Osteoblast (primary cell): ENCODE data around the gene SENP3. TPM values are rescaled to one million over a fixed set of nuclear protein-coding genes. Genes with fewer than 3 reads are reported as not detected.
A peak's percentile ranks its signal among the peaks of the same experiment; 100 is the strongest.

Experiments
- DNase-seq: peaks from one replicate; pipeline ENCODE4 v3.0.0; 2011; ENCODE audit warnings: low spot score, mixed read lengths; ENCODE audit not compliant: insufficient read length; ENCODE audit errors: missing footprints
- H2AFZ ChIP-seq: 2 replicates; pipeline ENCODE4 v1.6.0; 2011; ENCODE audit warnings: mild to moderate bottlenecking, low read length
- H3K27ac ChIP-seq: 2 replicates; pipeline ENCODE4 v1.5.1; 2011; ENCODE audit warnings: mild to moderate bottlenecking, low read depth, low read length, moderate library complexity
- H3K27me3 ChIP-seq: 2 replicates; pipeline ENCODE4 v1.6.0; 2012; ENCODE audit warnings: mild to moderate bottlenecking, control low read depth, inconsistent platforms, low read length, moderate library complexity; ENCODE audit not compliant: insufficient read depth
- H3K36me3 ChIP-seq: 2 replicates; pipeline ENCODE4 v1.5.1; 2011; ENCODE audit warnings: mild to moderate bottlenecking, low read length, control low read depth, moderate library complexity; ENCODE audit not compliant: insufficient read depth
- H3K4me1 ChIP-seq: 2 replicates; pipeline ENCODE4 v1.5.1; 2011; ENCODE audit warnings: mild to moderate bottlenecking, low read length, control low read depth, moderate library complexity; ENCODE audit not compliant: insufficient read depth
- H3K4me2 ChIP-seq: 2 replicates; pipeline ENCODE4 v1.6.0; 2011; ENCODE audit warnings: mild to moderate bottlenecking, low read length; ENCODE audit not compliant: insufficient read depth
- H3K4me3 ChIP-seq: fragments of 200-600 bp; sonication (generic); 3 replicates; pipeline ENCODE4 v1.5.1; 2012; ENCODE audit warnings: mild to moderate bottlenecking, low read length, inconsistent platforms; ENCODE audit not compliant: insufficient read depth
- H3K79me2 ChIP-seq: 2 replicates; pipeline ENCODE4 v1.6.0; 2012; ENCODE audit warnings: mild to moderate bottlenecking, low read length, control low read depth, inconsistent platforms; ENCODE audit not compliant: insufficient read depth
- H3K9me3 ChIP-seq: 2 replicates; pipeline ENCODE4 v1.5.1; 2011; ENCODE audit warnings: low read depth, low read length, control low read depth
- H4K20me1 ChIP-seq: 2 replicates; pipeline ENCODE4 v1.6.0; 2012; ENCODE audit warnings: mild to moderate bottlenecking, low read length, control low read depth; ENCODE audit not compliant: insufficient read depth
- total RNA-seq: library from RNA; depleted of rRNA; stranded (reverse); fragments of >200 nt; gene quantifications from 2 replicates; pipeline ENCODE4 v1.2.3, GENCODE V29; 2012
- TF ChIP-seq, protein P1 (sequence below): IDR thresholded peaks from 2 replicates; pipeline ENCODE4 v1.5.1; 2011; ENCODE audit warnings: mild to moderate bottlenecking, low read depth, low read length, moderate library complexity; ENCODE audit errors: extremely low read depth

The SENP3 gene
- total RNA-seq, 1 donor, result 68.0 TPM

DNA sequence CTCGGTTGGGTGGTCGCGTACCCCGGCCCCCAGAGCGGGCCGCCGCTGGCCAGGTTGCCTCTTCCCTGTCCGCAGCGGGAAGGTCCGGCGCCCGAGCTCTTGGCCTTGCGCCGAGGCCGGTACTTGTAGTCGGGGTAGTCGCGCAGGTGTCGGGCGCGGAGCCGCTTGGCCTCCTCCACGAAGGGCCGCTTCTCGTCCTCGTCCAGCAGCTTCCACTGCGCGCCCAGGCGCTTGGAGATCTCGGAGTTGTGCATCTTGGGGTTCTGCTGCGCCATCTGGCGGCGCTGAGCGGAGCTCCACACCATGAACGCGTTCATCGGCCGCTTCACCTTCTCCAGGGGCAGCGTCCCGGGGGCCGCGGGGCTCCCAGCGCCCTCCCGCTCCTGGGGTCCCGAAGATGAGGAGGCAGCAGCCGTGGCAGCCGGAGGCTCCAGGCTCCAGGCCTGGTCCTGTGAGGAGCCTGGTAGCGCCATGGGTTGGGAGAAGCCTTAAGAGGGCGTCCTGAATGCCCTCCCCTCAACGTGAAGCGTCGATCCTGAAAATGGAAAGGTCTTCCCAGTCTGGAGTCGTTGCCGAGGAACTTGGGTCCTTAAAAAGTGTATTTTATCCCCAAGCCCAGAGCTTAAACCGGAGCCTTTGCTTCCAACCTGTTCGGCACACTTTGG is 27.6 kb downstream of the SENP3 start:
- Histone ChIP-seq H3K4me3 (peak overlapping the region; percentile 15), H3K27ac (peak overlapping the region; percentile 2), H2AFZ (no peak overlapping the region), H3K9me3 (no peaks in the 10 kb centered on the region), H3K79me2 (peaks cover 27% of the 10 kb centered on the region), H3K4me1 (peaks cover 41% of the 10 kb centered on the region), H3K4me2 (peak overlapping the region; percentile 56), H4K20me1 (peaks cover 19% of the 10 kb centered on the region), H3K36me3 (peaks cover 48% of the 10 kb centered on the region), H3K27me3 (no peaks in the 10 kb centered on the region)
- peak; percentile 98 for DNase-seq
- TF ChIP-seq, protein P1, sequence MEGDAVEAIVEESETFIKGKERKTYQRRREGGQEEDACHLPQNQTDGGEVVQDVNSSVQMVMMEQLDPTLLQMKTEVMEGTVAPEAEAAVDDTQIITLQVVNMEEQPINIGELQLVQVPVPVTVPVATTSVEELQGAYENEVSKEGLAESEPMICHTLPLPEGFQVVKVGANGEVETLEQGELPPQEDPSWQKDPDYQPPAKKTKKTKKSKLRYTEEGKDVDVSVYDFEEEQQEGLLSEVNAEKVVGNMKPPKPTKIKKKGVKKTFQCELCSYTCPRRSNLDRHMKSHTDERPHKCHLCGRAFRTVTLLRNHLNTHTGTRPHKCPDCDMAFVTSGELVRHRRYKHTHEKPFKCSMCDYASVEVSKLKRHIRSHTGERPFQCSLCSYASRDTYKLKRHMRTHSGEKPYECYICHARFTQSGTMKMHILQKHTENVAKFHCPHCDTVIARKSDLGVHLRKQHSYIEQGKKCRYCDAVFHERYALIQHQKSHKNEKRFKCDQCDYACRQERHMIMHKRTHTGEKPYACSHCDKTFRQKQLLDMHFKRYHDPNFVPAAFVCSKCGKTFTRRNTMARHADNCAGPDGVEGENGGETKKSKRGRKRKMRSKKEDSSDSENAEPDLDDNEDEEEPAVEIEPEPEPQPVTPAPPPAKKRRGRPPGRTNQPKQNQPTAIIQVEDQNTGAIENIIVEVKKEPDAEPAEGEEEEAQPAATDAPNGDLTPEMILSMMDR, result peak; percentile 77

DNA sequence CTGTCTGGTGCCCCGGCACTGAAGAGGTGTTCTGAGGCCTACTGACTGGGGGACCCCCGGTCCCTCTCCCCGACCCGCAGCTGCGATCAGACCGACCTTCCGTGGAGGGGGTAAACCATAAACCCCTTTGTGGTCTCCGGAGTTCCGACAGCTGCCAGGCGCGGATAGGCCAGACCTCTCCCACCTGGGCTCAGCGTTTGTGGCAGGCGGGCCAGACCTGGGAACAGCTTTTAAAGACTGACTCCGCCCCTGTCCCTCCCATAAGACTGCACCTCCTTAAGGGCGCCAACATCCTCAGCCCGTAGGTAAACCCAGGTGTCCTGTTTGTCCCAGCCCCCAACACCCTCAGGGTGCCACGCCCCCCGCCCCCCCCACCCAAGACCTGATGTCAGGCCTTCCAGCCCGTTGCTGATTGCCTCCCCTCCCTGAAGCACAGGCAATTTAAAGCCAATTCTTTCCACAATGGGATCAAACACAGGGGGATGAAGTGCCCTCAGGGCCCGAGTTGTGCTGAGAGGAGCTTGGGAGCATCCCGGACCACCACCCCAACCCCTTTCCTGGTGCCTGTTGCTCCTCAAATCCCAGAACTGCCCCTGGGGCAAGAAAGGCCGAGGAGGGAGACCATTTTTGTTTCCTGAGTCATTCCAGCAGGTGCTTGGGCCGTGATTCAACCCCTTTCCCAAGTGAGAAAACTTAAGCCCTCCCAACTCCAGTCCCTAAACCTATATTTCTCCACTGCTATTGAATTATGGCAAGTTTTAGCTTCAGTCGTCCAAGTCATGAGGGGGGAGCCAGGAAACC is 28.4 kb downstream of the SENP3 start, which contains the start of gene SOX15:
SOX15 (minus strand) TSS at position 204 of the 801 bp plus-strand sequence. CDS start 418 bp downstream, outside the sequence.
- TF ChIP-seq, protein P1, result no peak
- peak within 1 kb of the TSS; percentile 56 for H3K4me2 ChIP-seq
- peaks cover 19% of the 10 kb centered on the region for H4K20me1 ChIP-seq
- peak within 1 kb of the TSS; percentile 57 for H3K27ac ChIP-seq
- H3K27me3 ChIP-seq, result no peaks in the 10 kb centered on the region
- H3K36me3 ChIP-seq, result peaks cover 54% of the 10 kb centered on the region
- H3K4me3 ChIP-seq, result peak within 1 kb of the TSS; percentile 15
- no peak within 1 kb of the TSS for H2AFZ ChIP-seq
- DNase-seq, result peak; percentile 96
- no peaks in the 10 kb centered on the region for H3K9me3 ChIP-seq
- peaks cover 21% of the 10 kb centered on the region for H3K79me2 ChIP-seq
- peaks cover 36% of the 10 kb centered on the region for H3K4me1 ChIP-seq

DNA sequence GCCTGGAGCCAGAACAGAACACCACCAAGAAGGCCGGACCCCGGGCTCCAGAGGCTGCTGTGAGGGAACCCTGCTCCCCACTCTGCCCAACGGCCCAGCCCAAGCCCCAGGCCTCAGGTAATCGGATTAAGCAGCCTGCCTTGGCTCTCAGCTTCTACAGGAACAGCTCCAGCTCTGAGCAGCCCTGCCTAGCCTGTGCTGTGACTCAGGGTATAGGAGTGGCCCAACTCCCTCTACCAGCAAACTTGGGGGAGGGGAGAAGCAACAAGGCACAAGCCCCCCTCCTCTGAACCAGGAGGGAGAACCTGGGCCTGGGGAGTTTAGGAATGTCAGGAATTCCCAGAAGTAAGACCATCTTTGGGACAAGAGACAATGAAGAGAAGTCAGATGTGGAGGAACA is 29.0 kb downstream of the SENP3 start:
- Histone ChIP-seq H4K20me1 (peaks cover 19% of the 10 kb centered on the region), H3K9me3 (no peaks in the 10 kb centered on the region), H3K27ac (peak overlapping the region; percentile 57), H2AFZ (no peak overlapping the region), H3K36me3 (peaks cover 56% of the 10 kb centered on the region), H3K4me2 (no peak overlapping the region), H3K79me2 (peaks cover 14% of the 10 kb centered on the region), H3K4me1 (peaks cover 36% of the 10 kb centered on the region), H3K4me3 (no peak overlapping the region), H3K27me3 (no peaks in the 10 kb centered on the region)
- peak; percentile 98 for DNase-seq
- TF ChIP-seq, protein P1, result no peak

DNA sequence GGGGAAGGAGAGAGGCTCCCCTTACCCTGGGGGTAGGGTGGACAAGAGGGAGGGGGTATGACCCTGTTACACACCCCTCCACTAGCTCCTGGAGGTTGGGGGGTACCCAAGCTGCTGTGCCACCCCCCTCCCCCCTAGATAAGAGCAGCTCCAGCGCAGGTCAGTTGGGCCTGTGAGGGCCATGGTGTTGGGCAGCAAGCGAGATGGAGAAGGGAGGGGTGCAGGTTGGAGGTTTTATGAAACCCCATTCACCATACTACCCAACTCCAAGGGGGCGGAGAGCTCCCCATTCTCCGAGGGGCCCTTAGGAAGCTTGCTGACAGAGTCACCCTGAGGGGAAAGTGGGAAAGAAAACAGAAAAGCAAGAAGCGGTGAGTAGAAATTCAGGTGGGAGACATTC is 29.9 kb downstream of the SENP3 start:
- Histone ChIP-seq H3K9me3 (no peaks in the 10 kb centered on the region), H3K4me3 (no peak overlapping the region), H2AFZ (no peak overlapping the region), H3K27ac (peak overlapping the region; percentile 57), H3K4me1 (peaks cover 34% of the 10 kb centered on the region), H3K4me2 (no peak overlapping the region), H3K79me2 (peaks cover 10% of the 10 kb centered on the region), H3K27me3 (no peaks in the 10 kb centered on the region), H3K36me3 (peaks cover 64% of the 10 kb centered on the region), H4K20me1 (peaks cover 19% of the 10 kb centered on the region)
- peak; percentile 45 for DNase-seq
- TF ChIP-seq, protein P1, result no peak
